ENCODE measurements around the gene PRG2.

- TF ChIP-seq CTCF (IDR thresholded peaks at IDR 0.05; ENCODE audit: low read depth, low read length): no peak
- no peak for TF ChIP-seq EZH2phosphoT487 (IDR thresholded peaks at IDR 0.05; ENCODE audit: low read depth)
These were observed 8.8 kb upstream of the PRG2 start for GRCh38 chr11:57399221-57399620.
